ENCODE data around the gene SERPINB6.
"Not testable (repeated sequence)": the region's sequence is repeated elsewhere in the genome, so short reads cannot be mapped to it uniquely, and the experiment has no call there.

The SERPINB6 gene

DNA sequence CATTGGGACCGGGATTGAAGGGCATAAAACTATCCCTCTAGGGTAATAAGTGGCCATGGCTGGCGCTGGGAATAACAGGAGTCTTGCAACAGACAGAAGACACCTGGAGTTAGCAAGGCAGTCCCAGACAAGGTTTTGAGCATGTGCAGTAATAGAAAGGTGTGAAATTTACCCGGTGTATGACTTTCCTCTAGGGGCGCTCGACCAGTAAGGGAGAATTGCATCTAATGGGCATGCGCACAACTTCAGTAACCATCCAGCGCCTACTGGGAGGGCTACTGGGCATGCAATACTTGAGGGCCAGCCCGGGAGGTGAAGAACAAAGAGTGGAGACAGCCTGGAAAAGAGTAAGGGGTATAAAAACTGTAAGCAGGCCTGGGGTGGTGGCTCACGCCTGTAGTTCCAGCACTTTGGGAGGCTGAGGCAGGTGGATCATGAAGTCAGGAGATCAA, 32.7 kb downstream of the SERPINB6 start:
- DNase-seq (ENCODE audit: low spot score), result peak; percentile 70

DNA sequence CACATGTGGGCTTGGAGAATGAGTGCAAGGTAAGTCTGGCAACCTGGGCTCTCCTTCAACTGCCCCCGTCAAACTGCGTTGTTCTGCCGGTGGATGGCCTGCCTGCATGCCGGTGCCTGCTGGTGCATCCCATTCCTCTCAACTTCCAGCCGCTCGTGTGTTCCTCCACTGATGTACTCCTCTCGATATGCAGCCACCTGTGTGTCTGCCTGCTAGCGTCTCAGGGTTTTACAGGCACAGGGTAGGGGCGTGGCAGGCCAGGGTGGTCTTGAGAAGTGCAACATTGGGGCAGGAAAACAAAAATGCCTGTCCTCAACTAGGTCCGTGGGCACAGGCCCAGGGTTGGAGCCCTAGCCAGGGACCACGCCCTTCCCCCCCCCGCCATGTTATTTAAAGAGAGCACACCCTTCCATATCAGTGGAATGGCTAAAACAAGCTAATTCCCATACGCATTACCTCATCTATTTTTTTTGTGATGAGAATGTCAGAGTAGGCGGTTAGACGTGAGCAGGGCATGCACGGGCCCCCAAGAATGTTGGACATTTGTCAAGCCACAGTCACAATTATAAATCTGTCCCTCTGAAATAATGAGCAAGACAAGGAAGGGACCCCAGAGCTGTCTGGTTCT, 33.2 kb downstream of the SERPINB6 start:
- no peak for DNase-seq (ENCODE audit: low spot score)

DNA sequence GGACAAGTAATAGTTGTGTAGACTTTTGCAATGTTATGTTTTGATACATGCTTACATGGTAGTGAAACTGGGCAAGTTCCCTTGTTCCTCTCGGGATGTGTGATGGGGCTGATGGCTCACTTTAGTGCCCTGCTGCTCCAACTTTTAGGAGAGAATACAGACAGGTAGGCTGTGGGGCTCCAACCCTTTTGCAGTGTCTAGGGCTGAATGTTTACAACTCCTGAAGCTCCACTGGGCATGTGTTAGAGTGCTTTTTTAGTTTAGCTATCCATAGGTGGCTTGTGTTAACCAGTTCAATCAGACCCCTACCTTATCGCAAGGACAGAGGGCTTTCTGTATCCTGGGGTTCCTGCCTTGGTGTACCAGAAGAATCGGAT, 33.8 kb downstream of the SERPINB6 start:
- DNase-seq (ENCODE audit: low spot score), result no peak

DNA sequence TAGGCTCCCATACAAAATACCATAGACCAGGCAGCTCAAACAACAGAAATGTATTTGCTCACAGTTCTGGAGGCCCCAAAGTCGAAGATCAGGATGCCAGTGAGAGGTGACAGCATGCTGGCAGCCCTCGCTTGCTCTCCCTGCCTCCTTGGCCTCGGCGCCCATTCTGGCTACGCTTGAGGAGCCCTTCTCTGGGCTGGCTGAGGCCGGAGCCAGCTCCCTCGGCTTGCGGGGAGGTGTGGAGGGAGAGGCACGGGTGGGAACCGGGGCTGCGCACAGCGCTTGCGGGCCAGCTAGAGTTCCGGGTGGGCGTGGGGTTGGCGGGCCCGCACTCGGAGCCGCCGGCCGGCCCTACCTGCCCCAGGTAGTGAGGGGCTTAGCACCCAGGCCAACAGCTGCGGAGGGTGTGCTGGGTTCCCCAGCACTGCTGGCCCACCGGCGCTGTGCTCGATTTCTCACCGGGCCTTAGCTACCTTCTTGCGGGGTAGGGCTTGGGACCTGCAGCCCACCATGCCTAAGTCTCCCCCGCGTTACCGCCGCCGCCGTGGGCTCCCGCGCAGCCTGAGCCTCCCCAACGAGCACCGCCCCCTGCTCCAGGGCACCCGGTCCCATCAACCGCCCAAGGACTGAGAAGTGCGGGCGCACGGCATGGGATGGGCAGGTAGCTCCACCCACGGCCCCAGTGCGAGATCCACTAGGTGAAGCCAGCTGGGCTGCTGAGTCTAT, 35.6 kb downstream of the SERPINB6 start:
- DNase-seq (ENCODE audit: low spot score), result no peak

DNA sequence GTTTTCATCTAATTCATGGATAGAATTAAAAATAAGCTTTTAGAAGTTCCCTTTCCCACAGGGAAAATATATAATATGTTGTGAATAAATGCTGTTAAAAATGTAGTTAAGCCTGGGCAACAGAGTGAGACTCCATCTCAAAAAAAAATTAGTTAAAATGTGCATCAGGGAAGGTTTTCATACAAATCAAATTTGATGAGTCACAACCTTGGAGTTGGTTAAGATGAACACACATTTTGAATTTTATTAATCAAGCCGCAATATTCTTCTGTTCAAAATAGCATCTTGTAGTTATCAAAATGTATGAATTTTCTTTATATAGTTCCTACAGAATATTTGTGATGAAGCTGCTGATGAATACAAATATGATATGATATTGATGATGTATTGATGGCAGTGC, 37.3 kb downstream of the SERPINB6 start:
- DNase-seq (ENCODE audit: low spot score), result no peak

DNA sequence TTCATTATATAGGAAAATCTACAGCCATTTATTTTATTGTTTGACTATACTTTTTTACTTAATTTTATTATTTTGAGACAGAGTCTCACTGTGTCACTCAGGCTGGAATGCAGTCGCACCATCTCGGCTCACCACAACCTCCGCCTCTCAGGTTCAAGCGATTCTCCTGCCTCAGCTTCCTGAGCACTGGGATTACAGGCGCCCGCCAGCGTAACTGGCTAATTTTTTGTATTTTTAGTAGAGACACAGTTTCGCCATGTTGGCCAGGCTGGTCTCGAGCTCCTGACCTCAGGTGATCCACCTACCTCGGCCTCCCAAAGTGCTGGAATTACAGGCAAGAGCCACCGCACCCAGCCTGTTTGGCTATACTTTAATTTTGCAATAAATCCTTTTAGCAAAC, 38.5 kb downstream of the SERPINB6 start:
- not testable (repeated sequence) for DNase-seq (ENCODE audit: low spot score)

DNA sequence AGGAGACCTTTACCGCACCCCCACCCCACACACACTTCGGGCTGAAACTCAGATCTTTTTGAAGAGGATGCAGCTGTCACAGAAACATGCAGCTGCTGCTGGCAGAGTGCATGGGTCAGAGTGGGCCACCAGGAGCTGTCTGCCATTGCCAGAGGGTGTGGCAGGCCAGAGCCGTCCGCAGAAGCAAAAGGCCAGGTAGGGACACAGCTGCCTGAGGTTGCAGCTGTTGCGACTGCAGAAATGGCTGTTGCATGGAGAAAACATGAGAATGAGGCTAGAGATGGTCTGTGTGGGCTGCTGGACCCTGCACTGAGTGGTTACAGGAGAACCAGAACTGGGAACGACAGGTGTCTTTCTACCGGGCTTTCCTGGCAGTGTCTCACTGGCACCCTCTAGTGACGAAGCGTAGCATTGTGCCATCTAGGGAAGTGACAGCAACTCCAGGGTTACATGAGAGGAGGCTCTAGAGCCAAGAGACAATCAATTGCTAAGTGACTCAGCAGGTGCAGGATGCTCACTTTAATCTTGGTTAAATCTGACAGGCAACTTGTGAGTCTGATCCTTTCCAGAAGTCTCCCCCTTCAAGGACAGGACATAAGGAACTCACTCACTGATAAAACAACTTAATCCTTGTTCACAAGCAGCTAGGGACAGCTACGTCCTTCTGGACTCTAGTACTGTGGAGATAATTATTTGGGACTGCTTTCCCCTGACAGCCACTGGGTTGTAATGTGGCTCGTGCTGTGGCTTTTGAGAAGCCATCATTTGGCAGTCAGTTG, 39.2 kb downstream of the SERPINB6 start:
- DNase-seq (ENCODE audit: low spot score), result peak; percentile 87

DNA sequence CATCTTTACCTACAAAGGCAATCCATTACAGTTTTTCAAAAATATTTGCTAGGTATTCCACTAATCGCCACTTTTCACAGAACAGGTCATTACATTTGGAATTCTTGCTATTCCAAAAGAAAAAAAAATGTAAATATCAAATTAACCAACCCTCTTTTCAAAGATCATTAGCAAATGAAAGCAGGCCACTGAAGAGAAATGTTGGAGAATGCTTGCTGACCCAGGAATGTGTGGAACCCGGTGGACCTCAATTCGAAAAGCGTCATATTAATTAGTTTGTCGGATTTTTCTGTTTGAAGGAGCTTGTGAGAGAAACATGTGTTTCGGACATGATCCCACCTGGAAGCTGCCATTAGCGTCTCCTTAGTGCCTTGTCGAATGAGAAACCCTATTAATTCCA, 40.3 kb downstream of the SERPINB6 start:
- no peak for DNase-seq (ENCODE audit: low spot score)

DNA sequence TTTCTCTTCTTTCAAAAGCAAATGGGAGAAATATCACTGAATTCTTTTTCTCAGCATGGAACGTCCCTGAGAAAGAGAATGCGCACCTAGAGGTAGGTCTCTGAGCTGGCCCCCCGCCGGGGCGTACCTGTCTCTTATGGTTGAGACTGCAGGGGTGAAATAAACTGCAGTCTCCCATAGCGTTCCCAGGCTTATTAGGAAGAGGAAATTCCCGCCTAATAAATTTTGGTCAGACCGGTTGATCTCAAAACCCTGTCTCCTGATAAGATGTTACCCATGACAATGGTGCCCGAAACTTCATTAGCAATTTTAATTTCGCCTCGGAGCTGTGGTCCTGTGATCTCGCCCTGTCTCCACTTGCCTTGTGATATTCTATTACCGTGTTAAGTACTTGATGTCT, 43.4 kb downstream of the SERPINB6 start:
- DNase-seq (ENCODE audit: low spot score), result not testable (repeated sequence)

DNA sequence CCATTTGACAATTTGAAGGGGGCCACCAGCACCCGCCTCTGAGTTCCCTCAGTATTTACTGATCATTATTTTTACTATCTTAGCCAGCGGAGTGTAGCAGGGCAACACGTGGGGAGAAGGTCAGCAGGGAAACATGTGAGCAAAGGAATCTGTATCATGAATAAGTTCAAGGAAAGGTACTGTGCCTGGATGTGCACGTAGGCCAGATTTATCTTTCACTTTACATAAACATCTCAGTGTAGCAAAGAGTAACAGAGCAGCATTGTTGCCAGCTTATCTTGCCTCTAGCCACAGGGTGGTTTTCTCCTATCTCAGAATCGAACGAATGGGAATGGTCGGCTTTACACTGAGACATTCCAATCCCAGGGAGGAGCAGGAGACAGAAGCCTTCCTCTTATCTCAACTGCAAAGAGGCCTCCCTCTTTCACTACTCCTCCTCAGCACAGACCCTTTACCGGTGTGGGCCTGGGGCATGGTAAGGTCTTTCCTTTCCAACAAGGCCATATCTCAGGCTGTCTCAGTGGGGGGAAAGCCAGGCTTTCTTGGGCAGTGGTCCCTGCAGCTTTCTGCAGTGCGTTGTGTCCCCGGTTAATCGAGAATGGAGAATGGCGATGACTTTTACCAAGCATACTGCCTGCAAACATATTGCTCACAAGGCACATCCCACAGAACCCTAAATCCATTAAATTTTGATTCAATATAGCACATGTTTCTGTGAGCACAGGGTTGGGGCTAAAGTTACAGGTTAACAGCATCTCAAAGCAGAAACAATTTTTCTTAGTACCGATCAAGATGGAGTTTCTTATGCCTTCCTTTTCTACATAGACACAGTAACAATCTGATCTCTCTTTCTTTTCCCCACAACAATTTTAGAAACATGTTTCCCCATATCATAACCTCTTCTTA, 45.3 kb downstream of the SERPINB6 start:
- DNase-seq (ENCODE audit: low spot score), result not testable (repeated sequence)

DNA sequence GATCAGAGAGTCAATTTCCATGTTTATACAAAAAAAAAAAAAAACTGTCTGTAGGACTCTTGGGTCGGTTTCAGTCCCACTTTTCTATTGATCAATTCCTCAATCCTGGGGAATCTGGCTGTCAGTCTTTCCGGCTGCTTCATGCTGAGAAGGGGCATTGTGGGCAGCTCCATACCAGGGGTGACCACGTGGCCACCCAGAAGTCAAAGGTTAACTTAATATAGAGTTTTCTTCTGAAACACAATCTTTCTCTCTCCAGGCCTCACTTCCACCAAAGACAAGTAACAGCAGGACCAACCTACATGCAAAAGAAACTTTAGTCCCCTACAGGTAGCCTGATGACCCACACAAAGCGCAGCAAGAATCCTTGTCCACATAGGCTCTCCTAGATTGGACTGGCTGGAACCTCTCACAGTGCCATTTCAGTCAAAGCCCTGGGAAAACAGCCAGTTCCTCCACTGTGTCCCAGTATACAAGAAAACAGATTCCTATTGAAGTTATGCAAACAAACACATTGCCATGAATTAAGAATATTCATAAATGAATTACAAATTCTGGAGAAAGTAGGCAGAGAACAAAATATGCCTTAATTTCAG, 49.7 kb downstream of the SERPINB6 start:
- no peak for DNase-seq (ENCODE audit: low spot score)

DNA sequence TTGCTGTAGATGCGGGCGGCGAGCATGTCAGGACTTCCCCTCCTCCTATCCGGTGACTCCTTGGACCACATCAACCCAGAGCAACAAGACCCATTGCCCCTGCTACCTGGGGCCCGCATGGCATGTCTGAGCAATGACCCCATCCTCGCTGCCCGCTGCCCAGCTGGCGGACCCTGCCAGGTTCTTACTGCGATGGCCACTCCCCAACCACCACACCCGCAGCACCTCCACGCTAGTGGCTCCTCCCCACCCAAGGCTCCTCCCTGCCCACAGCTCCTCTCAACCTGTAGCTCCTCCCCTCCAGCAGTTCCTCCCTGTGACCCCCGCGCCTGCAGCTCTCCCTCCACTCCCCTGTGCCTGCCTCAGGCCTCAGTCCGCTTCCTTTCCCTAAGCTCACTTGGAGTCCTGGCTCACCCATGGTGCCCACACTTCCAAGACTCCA, 50.7 kb downstream of the SERPINB6 start:
- DNase-seq (ENCODE audit: low spot score), result no peak

DNA sequence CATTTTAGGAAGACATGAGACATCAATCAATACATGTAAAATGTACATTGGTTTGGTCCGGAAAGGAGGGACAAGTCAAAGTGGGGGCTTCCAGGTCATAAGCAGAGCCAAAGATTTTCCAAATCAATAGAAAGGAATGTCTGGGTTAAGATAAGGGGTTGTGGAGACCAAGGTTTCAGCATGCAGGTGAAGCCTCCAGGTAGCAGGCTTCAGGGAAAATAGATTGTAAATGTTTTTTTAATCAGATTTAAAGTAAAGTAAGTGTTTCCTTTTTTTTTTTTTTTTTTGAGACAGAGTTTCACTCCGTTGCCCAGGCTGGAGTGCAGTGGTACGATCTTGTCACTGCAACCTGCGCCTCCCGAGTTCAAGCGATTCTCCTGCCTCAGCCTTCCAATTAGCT, 51.5 kb downstream of the SERPINB6 start:
- DNase-seq (ENCODE audit: low spot score), result no peak

DNA sequence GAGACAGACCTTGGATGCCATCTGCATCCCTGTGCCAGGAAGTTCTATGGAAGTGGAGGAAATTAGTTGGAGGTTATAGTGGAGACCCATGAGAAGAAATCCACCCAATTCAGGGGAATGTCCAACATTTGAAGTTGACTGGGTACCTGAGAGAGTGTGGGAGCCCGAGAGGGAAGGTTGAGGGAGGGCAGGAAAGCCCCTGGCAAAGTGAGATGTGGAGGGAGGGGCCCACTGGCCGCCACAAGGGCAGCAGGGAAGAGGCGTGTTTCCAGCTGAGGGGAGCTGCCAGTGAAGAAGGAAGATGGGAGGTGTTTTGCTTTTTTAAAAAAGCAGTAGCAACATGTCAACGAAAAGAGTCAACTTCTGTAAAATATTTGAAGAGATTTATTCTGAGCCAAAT, 52.0 kb downstream of the SERPINB6 start:
- no peak for DNase-seq (ENCODE audit: low spot score)

DNA sequence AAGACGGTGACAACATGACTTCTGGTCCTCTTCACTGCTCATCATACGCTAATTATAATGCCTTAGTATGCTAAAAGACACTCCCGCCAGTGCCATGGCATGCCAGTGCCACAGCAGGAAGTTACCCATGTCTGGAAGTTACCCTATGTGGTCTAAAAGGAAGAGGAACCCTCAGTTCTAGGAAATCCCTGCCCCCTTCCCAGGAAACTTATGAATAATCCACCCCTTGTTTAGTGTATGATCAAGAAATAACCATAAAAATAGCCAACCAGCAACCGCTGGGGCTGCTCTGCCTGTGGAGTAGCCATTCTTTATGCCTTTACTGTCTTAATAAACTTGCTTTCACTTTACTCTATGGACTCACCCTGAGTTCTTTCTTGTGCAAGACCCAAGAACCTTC, 52.4 kb downstream of the SERPINB6 start:
- no peak for DNase-seq (ENCODE audit: low spot score)

DNA sequence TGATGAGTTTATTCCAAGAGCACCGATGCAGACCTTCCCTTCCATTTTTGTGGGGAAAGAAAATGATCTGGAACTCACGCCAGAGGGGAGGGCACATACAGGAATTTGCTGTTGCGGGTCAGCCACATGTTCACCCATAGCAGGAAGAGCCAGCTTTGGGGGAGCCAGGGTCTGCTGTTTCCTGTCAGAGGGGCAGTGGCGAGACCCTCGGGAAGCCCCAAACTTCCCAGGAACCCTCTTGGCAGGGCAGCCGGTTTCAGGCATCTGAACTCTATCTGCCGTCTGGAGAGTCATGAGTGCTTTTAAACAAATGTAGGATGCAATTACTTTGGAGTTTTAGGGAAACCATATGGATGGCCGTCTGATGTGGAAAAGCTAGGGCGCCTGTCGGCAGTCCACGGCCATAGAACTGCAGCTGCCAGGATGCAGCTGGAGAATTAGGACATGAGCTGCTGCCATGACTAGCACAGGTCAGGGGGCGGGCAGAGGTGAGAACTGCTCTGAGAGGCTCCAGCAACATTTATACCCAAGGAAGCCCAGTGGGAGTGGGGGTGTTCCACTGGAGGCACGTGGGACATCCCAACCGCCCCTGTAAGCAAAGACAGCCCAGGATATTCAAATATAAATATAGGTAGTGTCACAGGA, 53.4 kb downstream of the SERPINB6 start:
- no peak for DNase-seq (ENCODE audit: low spot score)

DNA sequence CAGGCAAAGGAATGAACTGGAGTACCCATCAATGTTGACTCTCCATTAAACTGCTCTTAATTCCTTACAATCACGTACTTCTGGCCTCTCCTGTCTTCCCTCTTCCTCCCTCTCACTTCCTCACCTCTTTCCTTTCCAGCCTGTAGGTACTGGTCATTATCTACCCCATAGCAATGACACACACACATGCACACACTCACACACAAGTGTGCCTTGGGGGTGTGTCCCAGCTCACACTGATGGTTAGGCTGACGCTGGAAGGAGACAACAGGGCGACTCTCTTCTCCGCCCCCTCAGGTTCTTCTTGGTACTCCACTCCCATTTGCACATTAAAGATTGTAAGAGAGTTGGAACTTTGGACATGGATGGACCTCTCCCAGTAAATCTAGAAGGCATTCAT, 54.3 kb downstream of the SERPINB6 start:
- no peak for DNase-seq (ENCODE audit: low spot score)

DNA sequence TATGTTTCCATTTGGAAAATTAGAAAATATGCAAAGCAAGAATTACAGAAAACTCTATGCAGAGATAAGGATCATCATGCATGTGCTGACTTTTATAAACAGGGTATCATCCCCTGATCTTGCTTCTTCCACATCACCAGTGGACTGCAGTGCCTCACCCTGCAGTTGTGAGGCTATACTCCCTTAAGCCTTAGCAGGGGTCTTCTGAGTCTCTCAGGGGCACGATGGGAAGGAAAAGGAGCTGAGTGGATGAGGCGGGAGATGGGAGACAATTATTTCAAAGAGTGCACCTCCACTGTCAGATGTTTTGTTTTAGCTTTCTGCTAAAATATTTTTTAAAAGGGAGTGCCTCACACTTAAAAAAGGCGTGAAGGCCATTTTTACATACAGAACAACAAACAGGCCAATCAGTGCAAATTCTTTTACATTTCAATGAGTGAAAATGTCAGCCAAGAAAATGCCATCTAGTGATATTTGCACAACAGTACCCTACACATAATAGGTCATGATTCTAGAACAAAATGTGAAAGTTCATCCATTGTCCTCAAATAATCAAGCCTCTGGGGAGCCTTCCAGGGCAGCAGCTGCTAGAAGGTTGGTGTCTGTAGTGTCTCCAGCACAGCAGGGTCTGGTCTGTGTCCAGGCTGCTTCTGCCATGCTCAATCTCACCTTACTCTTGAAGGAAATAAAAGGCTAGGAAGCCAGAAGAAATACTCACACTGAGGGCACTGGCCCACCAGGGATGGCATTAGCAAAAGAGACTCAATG, 55.0 kb downstream of the SERPINB6 start:
- DNase-seq (ENCODE audit: low spot score), result no peak

DNA sequence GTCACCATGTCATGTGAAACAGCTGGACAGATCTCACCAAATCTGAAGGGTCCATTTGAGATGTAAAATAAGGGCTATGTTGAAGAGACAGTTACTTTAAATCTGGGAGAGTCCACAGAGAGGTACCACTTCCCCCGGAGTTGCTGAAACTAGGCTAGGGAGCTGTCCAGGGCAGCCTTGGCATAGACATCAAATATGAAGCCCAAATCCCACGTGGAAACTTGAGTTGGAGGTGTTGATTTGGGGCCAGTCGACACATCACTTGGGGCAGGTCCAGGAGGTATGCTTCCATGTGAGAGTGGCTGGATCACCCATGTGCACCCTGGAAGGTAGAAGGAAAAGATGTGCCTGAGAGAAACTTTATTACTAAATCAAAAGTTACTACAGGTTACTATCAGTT, 56.2 kb downstream of the SERPINB6 start:
- no peak for DNase-seq (ENCODE audit: low spot score)

DNA sequence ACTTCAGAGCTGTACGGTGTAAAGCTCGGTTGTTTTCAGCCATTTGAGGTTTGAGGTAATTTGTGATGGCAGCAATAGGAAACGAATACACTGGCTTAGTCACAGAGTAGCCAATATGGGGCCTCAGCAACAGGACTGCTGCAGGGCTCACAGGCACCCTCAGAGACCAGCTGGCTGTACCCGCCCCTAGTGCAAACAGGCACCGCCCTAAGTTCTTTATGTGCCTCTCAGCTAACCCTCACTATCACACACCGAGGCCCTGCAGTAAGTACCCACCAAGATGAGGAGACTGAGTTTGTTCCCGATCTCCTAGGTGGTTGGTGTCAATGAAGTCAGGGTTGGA, 57.1 kb downstream of the SERPINB6 start:
- DNase-seq (ENCODE audit: low spot score), result no peak
